GM04504 (cell line): ENCODE data around the gene LRRK1.

Source experiments
- DNase-seq: peaks from one replicate; pipeline ENCODE4 v3.0.0-alpha.2; 2012; ENCODE audit warnings: low read depth

The LRRK1 gene

GRCh38 chr15:101043011-101043410, 123.9 kb downstream of the LRRK1 start:
- DNase-seq, result no peak

DNA sequence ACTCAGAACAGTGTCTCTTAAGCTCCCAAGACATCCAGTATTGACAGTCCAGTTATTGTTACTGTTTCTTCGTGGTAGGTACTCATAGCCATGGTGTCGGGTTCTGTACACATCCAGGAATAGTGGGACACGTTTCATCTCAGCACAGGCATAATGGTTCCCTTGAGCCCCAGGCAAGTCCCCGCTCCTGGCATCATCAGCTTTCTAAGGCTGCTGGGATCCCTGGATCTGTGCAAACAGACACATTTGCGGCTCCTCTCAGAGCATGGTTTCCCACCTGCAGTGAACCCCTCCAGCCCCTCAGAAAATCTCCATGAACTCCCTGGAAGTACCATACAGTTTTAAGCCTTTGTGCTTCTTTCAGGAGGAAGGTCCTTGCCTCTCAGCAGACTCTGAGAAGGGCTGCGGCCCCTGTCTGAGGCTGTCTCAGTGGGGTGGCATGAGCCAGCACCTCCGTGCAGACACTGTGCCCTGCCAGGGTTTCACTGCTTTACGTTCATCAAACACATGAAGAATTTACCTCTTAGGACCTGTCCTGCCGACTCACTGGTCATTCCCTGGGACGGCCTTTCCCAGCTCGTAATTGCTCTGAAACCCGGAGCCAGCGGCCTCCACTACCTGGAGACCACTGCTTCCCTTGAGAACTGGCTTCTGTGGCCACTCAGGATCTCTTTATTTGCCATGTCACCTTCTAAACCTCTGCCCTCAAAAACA, 124.9 kb downstream of the LRRK1 start:
- DNase-seq, result no peak

DNA sequence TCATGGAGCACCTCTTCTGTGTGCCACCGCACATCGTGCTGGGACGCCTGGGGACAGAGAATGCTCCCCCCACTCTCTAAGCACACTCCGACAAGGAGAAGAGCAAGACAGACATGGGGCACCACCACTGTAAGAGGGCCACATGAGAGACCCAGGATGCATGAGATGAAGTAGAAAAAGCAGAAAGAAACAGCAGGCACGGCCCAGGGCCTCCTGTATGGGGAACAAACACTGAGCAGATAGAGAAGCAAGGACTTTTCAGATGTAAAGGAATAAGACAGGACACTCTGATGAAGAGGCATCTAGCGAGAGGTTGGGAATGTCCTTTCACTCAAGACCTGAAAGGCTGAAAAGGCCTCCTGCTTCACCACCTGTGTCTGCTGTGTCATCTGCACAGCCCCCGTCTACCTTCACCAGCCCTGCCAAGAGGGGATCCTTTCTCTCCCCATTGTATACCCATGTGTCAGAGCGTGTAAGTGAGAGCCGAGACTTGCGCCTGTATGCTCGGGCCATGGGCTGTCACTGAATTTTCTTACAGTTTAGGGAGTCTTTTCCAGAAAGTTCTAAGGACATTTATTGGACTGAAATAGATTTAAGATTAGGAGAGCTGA, 125.6 kb downstream of the LRRK1 start:
- DNase-seq, result no peak

DNA sequence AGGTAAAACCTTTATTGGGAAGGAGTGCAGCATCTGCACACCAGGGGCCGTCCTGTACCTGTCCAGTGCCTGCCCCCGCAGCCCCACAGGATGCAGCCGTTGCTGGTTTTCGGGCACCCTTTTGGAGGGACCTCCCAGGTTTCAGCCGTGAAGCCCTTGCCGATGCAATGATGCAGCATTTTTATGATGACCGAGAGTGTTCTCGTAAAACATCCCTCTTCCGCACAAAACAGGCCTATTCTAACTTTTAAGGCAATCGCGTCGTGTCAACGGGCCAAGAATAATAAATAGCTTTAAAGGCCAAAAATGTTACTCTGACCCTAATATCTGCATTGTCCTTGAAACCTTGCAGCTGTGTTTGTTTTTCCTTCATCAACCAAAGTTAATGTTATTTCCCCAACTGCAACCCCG, 126.1 kb downstream of the LRRK1 start:
- no peak for DNase-seq

- no peak for DNase-seq
Observed at GRCh38 chr15:101045835-101046691, 126.9 kb downstream of the LRRK1 start.

DNA sequence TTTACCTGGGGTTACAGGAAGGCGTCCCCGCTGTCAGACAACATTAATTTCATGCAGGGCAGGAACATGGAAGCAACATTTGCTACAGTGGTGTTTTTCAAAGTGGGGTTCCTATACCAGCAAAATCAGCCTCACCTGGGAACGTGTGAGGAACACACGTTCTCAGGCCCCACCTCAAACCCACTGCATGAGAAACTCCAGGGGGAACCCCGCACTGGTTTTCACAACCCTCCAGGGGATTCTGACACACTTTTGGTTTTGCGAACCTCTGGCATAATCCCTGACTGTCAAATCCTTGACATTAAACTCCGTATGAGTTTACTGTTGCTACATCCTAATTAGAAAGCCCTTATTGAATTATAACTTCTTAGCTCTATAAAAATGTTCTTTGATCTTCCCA, 127.7 kb downstream of the LRRK1 start:
- DNase-seq, result no peak

GRCh38 chr15:101047301-101047781, 128.2 kb downstream of the LRRK1 start:
- DNase-seq, result no peak

GRCh38 chr15:101048176-101048575, 129.0 kb downstream of the LRRK1 start:
- DNase-seq, result no peak

GRCh38 chr15:101048581-101049030, 129.4 kb downstream of the LRRK1 start:
- no peak for DNase-seq

- no peak for DNase-seq
Observed at GRCh38 chr15:101049282-101049681, 130.1 kb downstream of the LRRK1 start.

GRCh38 chr15:101049856-101050622, 130.9 kb downstream of the LRRK1 start:
- DNase-seq, result no peak

GRCh38 chr15:101050623-101051290, 131.6 kb downstream of the LRRK1 start:
- no peak for DNase-seq

DNA sequence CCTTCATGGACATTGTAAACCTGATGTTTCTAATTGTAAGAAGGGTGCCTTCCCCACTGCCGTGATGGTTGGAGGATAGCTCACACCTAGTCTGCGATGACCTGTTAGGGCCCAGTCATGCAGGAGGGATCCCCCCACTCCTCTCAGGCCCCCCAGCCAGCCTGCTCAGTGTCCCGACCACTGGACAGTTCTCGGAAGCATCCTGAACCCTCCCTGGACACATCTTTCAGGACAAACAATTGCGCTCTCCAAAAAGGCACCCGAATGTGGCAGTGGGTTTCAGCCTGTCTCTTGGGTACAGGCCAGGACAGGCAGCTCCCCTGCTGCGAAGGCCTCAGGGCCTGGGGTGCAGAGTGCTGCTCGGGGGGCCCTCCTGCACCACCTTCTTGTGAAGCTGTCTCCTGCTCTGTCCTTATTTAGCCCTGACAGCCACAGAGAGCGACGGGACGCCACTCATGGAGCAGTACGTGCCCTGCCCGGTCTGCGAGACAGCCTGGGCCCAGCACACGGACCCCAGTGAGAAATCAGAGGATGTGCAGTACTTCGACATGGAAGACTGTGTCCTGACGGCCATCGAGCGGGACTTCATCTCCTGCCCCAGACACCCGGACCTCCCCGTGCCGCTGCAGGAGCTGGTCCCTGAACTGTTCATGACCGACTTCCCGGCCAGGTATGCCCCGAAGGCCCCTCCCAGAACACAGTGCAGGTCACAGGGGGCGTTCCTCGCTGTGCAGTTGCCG, 132.3 kb downstream of the LRRK1 start:
- no peak for DNase-seq

DNA sequence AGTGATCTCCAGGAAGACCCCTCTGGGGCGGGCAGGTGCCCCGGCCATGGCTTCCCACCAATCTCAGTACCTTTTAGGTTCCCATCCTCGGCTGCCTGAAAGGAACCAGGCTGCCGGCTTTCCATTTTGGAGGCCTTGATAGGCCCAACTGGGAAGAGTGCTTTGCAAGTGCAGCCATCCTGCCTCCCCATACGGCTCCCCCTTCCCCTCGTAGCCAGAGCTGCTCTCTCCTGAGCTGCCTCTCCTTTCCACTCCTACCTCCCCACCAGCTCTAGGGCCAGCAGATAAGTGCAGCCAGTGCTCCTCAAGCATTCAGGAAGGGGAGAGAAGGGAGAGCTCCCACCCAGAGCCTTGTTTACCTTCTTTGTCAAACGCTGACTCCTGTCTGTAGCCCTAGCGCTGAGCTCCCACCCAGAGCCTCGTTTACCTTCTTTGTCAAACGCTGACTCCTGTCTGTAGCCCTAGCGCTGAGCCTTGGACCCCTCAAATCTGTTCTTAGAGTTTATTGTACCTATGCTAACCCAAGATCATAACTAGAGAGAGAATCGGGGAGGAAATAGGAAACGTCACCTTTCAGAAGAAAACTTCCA, 133.0 kb downstream of the LRRK1 start:
- no peak for DNase-seq

- no peak for DNase-seq
Observed at GRCh38 chr15:101052681-101053121, 133.5 kb downstream of the LRRK1 start.

GRCh38 chr15:101053261-101053660, 134.1 kb downstream of the LRRK1 start:
- DNase-seq, result no peak

- no peak for DNase-seq
Observed at GRCh38 chr15:101054116-101054515, 135.0 kb downstream of the LRRK1 start.

DNA sequence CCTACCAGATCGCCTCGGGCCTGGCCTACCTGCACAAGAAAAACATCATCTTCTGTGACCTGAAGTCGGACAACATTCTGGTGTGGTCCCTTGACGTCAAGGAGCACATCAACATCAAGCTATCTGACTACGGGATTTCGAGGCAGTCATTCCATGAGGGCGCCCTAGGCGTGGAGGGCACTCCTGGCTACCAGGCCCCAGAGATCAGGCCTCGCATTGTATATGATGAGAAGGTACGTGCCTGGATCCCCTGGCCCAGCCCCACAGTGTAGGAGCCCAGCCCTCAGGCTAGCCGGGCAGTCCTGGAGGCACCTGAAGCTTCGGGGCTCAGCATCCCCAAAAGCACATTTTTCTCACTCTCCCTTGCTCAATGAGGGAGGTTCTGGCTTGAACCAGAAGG, 135.8 kb downstream of the LRRK1 start:
- no peak for DNase-seq

- DNase-seq, result no peak
Observed at GRCh38 chr15:101055411-101055810, 136.3 kb downstream of the LRRK1 start.
